RKO (cell line): ENCODE data around the gene SLC6A3.

ENCODE experiments used
- DNase-seq: peaks from one replicate; pipeline ENCODE4 v3.0.0-alpha.2; 2016; ENCODE audit warnings: low spot score

Gene SLC6A3

GRCh38 chr5:1420211-1421195 lies 24.7 kb downstream of the SLC6A3 start:
- DNase-seq, result no peak

- no peak for DNase-seq
These were observed 25.6 kb downstream of the SLC6A3 start for GRCh38 chr5:1419476-1420210.

- no peak for DNase-seq
These were observed 26.3 kb downstream of the SLC6A3 start for GRCh38 chr5:1418921-1419280.

GRCh38 chr5:1418238-1418920 lies 26.9 kb downstream of the SLC6A3 start:
- DNase-seq, result no peak

GRCh38 chr5:1417586-1418225 lies 27.5 kb downstream of the SLC6A3 start:
- no peak for DNase-seq

- DNase-seq, result no peak
These were observed 28.3 kb downstream of the SLC6A3 start for GRCh38 chr5:1416856-1417469.

GRCh38 chr5:1415626-1416360 lies 29.4 kb downstream of the SLC6A3 start:
- no peak for DNase-seq

- DNase-seq, result no peak
These were observed 30.2 kb downstream of the SLC6A3 start for GRCh38 chr5:1415059-1415425.

GRCh38 chr5:1414311-1415058 lies 30.8 kb downstream of the SLC6A3 start:
- no peak for DNase-seq

- DNase-seq, result no peak
These were observed 31.5 kb downstream of the SLC6A3 start for GRCh38 chr5:1413611-1414241.

GRCh38 chr5:1413211-1413610 lies 32.0 kb downstream of the SLC6A3 start:
- no peak for DNase-seq

GRCh38 chr5:1412621-1413020 lies 32.6 kb downstream of the SLC6A3 start:
- no peak for DNase-seq

- DNase-seq, result no peak
These were observed 33.1 kb downstream of the SLC6A3 start for GRCh38 chr5:1412163-1412562.

- no peak for DNase-seq
These were observed 34.1 kb downstream of the SLC6A3 start for GRCh38 chr5:1411099-1411498.

- no peak for DNase-seq
These were observed 34.9 kb downstream of the SLC6A3 start for GRCh38 chr5:1410156-1411014.

GRCh38 chr5:1409381-1410110 lies 35.7 kb downstream of the SLC6A3 start:
- DNase-seq, result peak; percentile 44

- no peak for DNase-seq
These were observed 38.3 kb downstream of the SLC6A3 start for GRCh38 chr5:1406681-1407640.
